Activated CD8-positive, alpha-beta memory T cell treated with anti-CD3 and anti-CD28 coated beads, Interleukin-2, amount 10 ng/mL, durations not matched to agents 7 days and 5 days (primary cell): ENCODE measurements around the gene WNK1. TPM values are rescaled to one million over a fixed set of nuclear protein-coding genes. Genes with fewer than 3 reads are reported as not detected.

Source experiments
- ATAC-seq: fragments of 150-1000 bp; cut with Tn5 transposase; one replicate; pipeline ENCODE4 v1.10.0; 2021; ENCODE audit warnings: moderate library complexity
- CTCF ChIA-PET: fragments of 350-600 bp; sonication (Branson Sonifier 250); formaldehyde crosslinking; loops from one replicate; lab custom pipeline; 2021; ENCODE audit warnings: antibody characterized with exemption; lab: Charles Lee
- DNase-seq: peaks from one replicate; pipeline ENCODE4 v3.0.0-alpha.2; 2020
- H3K27ac Mint-ChIP-seq: one replicate; pipeline ENCODE4 v1.8.0; 2021; ENCODE audit warnings: mild to moderate bottlenecking, mixed read lengths
- H3K27me3 Mint-ChIP-seq: one replicate; pipeline ENCODE4 v1.8.0; 2021; ENCODE audit warnings: mixed read lengths
- H3K36me3 Mint-ChIP-seq: one replicate; pipeline ENCODE4 v1.8.0; 2021; ENCODE audit warnings: mild to moderate bottlenecking, mixed read lengths
- H3K4me1 Mint-ChIP-seq: one replicate; pipeline ENCODE4 v1.8.0; 2021; ENCODE audit warnings: mixed read lengths
- H3K4me3 Mint-ChIP-seq: one replicate; pipeline ENCODE4 v1.8.0; 2021; ENCODE audit warnings: mild to moderate bottlenecking, moderate library complexity, mixed read lengths
- H3K9me3 Mint-ChIP-seq: one replicate; pipeline ENCODE4 v1.8.0; 2022; ENCODE audit warnings: low read depth, mixed read lengths
- total RNA-seq, 2 experiments: library from RNA; stranded (reverse); gene quantifications; one replicate each; pipeline ENCODE4 v1.2.3, GENCODE V29; 2021

Gene WNK1
- total RNA-seq, 2 experiments from 2014 or later: 199 to 211 TPM

GRCh38 chr12:726281-727140, 25.9 kb upstream of the WNK1 start:
- no peaks in the 10 kb centered on the region for H3K27me3 Mint-ChIP-seq
- no peak overlapping the region for H3K4me3 Mint-ChIP-seq
- H3K27ac Mint-ChIP-seq: peak overlapping the region; percentile 21
- CTCF ChIA-PET: interaction anchor here (1.2 to 4.0 kb wide), 5 partner anchors 13 to 150 kb away, joined by 3 to 30 read pairs (median 6); no protein-coding TSS in a partner anchor
- no peak for DNase-seq
- peaks cover 19% of the 10 kb centered on the region for H3K36me3 Mint-ChIP-seq
- no peak for ATAC-seq
- H3K9me3 Mint-ChIP-seq: peaks cover 7% of the 10 kb centered on the region
- peaks cover 59% of the 10 kb centered on the region for H3K4me1 Mint-ChIP-seq

GRCh38 chr12:727321-727720, 25.1 kb upstream of the WNK1 start:
- CTCF ChIA-PET: interaction anchor here (1.2 to 4.6 kb wide), 11 partner anchors 13 to 222 kb away, joined by 3 to 34 read pairs (median 4); partner anchors contain the start of gene RAD52
- ATAC-seq: no peak
- Mint-ChIP-seq H3K9me3 (peaks cover 7% of the 10 kb centered on the region), H3K36me3 (peaks cover 19% of the 10 kb centered on the region), H3K27me3 (no peaks in the 10 kb centered on the region), H3K4me1 (peaks cover 58% of the 10 kb centered on the region), H3K27ac (no peak overlapping the region), H3K4me3 (no peak overlapping the region)
- no peak for DNase-seq

GRCh38 chr12:728781-729180, 23.6 kb upstream of the WNK1 start:
- H3K27ac Mint-ChIP-seq: peak overlapping the region; percentile 87
- H3K27me3 Mint-ChIP-seq: no peaks in the 10 kb centered on the region
- peak; percentile 61 for DNase-seq
- CTCF ChIA-PET: interaction anchor here (0.8 to 4.6 kb wide), 18 partner anchors 9 to 276 kb away, joined by 3 to 34 read pairs (median 4); no protein-coding TSS in a partner anchor
- H3K4me1 Mint-ChIP-seq: peaks cover 51% of the 10 kb centered on the region
- peak; percentile 77 for ATAC-seq
- peaks cover 19% of the 10 kb centered on the region for H3K36me3 Mint-ChIP-seq
- H3K4me3 Mint-ChIP-seq: no peak overlapping the region
- peaks cover 7% of the 10 kb centered on the region for H3K9me3 Mint-ChIP-seq

GRCh38 chr12:729221-729620, 23.2 kb upstream of the WNK1 start:
- DNase-seq (no peak), ATAC-seq (no peak)
- Mint-ChIP-seq H3K27ac (peak overlapping the region; percentile 87), H3K4me3 (no peak overlapping the region), H3K9me3 (peaks cover 7% of the 10 kb centered on the region), H3K36me3 (peaks cover 16% of the 10 kb centered on the region), H3K27me3 (no peaks in the 10 kb centered on the region), H3K4me1 (peaks cover 46% of the 10 kb centered on the region)
- CTCF ChIA-PET: interaction anchor here (0.8 to 4.6 kb wide), 15 partner anchors 9 to 277 kb away, joined by 3 to 34 read pairs (median 4); no protein-coding TSS in a partner anchor

- DNase-seq: no peak
- Mint-ChIP-seq H3K4me3 (no peak overlapping the region), H3K4me1 (peaks cover 36% of the 10 kb centered on the region), H3K27ac (no peak overlapping the region), H3K9me3 (peaks cover 7% of the 10 kb centered on the region), H3K27me3 (no peaks in the 10 kb centered on the region), H3K36me3 (peaks cover 14% of the 10 kb centered on the region)
- CTCF ChIA-PET: interaction anchor here (4.0 to 4.6 kb wide), 2 partner anchors 11 to 21 kb away, joined by 30 to 34 read pairs; no protein-coding TSS in a partner anchor
- ATAC-seq: no peak
These were observed 21.8 kb upstream of the WNK1 start for GRCh38 chr12:730550-730949.

GRCh38 chr12:737122-737739, 15.1 kb upstream of the WNK1 start:
- Mint-ChIP-seq H3K4me3 (no peak overlapping the region), H3K27me3 (no peaks in the 10 kb centered on the region), H3K4me1 (peaks cover 10% of the 10 kb centered on the region), H3K9me3 (no peaks in the 10 kb centered on the region), H3K27ac (no peak overlapping the region), H3K36me3 (no peaks in the 10 kb centered on the region)
- DNase-seq: no peak
- CTCF ChIA-PET: interaction anchor here (2.1 to 3.2 kb wide), 2 partner anchors 8 to 14 kb away, joined by 6 to 15 read pairs; no protein-coding TSS in a partner anchor
- ATAC-seq: no peak

- Mint-ChIP-seq H3K4me1 (peaks cover 21% of the 10 kb centered on the region), H3K9me3 (no peaks in the 10 kb centered on the region), H3K27me3 (no peaks in the 10 kb centered on the region), H3K27ac (no peak overlapping the region), H3K4me3 (no peak overlapping the region), H3K36me3 (peaks cover 3% of the 10 kb centered on the region)
- DNase-seq (no peak), ATAC-seq (no peak)
- CTCF ChIA-PET: interaction anchor here (0.8 to 5.4 kb wide), 4 partner anchors 9 to 19 kb away, joined by 3 to 34 read pairs (median 6); no protein-coding TSS in a partner anchor
These were observed 13.7 kb upstream of the WNK1 start for GRCh38 chr12:738712-739111.

- ATAC-seq: no peak
- no peak for DNase-seq
These were observed 13.0 kb upstream of the WNK1 start for GRCh38 chr12:739349-739748.

GRCh38 chr12:740921-741320, 11.5 kb upstream of the WNK1 start:
- CTCF ChIA-PET: interaction anchor here (1.1 to 5.4 kb wide), 3 partner anchors 11 to 98 kb away, joined by 3 to 34 read pairs (median 22); partner anchors contain the start of gene WNK1
- DNase-seq: no peak
- Mint-ChIP-seq H3K36me3 (peaks cover 3% of the 10 kb centered on the region), H3K9me3 (no peaks in the 10 kb centered on the region), H3K27ac (peak overlapping the region; percentile 8), H3K4me1 (peaks cover 32% of the 10 kb centered on the region), H3K27me3 (no peaks in the 10 kb centered on the region), H3K4me3 (no peak overlapping the region)
- no peak for ATAC-seq

More at GRCh38 chr12:739349-739748, 13.0 kb upstream of the WNK1 start:
- Mint-ChIP-seq H3K4me3 (no peak overlapping the region), H3K9me3 (no peaks in the 10 kb centered on the region), H3K27me3 (no peaks in the 10 kb centered on the region), H3K4me1 (peaks cover 27% of the 10 kb centered on the region), H3K27ac (no peak overlapping the region), H3K36me3 (peaks cover 3% of the 10 kb centered on the region)
- CTCF ChIA-PET: interaction anchor here (1.2 to 5.4 kb wide), 2 partner anchors 10 to 12 kb away, joined by 7 to 34 read pairs; no protein-coding TSS in a partner anchor

GRCh38 chr12:749751-750270, 2.6 kb upstream of the WNK1 start:
- Mint-ChIP-seq H3K4me1 (peaks cover 16% of the 10 kb centered on the region), H3K27ac (peak overlapping the region; percentile 93), H3K36me3 (peaks cover 12% of the 10 kb centered on the region), H3K27me3 (no peaks in the 10 kb centered on the region), H3K9me3 (no peaks in the 10 kb centered on the region), H3K4me3 (no peak overlapping the region)
- DNase-seq (no peak), ATAC-seq (no peak)
- CTCF ChIA-PET: interaction anchor here (0.7 to 6.4 kb wide), 23 partner anchors 8 to 180 kb away, joined by 3 to 99 read pairs (median 14); partner anchors contain the start of gene NINJ2

GRCh38 chr12:750366-751191, 1.8 kb upstream of the WNK1 start:
- CTCF ChIA-PET: interaction anchor here (0.6 to 6.4 kb wide), 47 partner anchors 8 to 202 kb away, joined by 3 to 99 read pairs (median 6); partner anchors contain the start of genes NINJ2 and RAD52
- Mint-ChIP-seq H3K4me3 (no peak overlapping the region), H3K4me1 (peaks cover 13% of the 10 kb centered on the region), H3K36me3 (peaks cover 19% of the 10 kb centered on the region), H3K27ac (no peak overlapping the region), H3K27me3 (no peaks in the 10 kb centered on the region), H3K9me3 (no peaks in the 10 kb centered on the region)
- no peak for ATAC-seq
- no peak for DNase-seq
